HG03565 (cell line): ENCODE results near the gene ARHGAP26.

Experiments used
- ATAC-seq: cut with Tn5 transposase; IDR thresholded peaks from one replicate; pipeline ENCODE4 v1.9.1; 2021; ENCODE audit warnings: mild to moderate bottlenecking, moderate library complexity; ENCODE audit not compliant: unreplicated experiment

Gene ARHGAP26

DNA sequence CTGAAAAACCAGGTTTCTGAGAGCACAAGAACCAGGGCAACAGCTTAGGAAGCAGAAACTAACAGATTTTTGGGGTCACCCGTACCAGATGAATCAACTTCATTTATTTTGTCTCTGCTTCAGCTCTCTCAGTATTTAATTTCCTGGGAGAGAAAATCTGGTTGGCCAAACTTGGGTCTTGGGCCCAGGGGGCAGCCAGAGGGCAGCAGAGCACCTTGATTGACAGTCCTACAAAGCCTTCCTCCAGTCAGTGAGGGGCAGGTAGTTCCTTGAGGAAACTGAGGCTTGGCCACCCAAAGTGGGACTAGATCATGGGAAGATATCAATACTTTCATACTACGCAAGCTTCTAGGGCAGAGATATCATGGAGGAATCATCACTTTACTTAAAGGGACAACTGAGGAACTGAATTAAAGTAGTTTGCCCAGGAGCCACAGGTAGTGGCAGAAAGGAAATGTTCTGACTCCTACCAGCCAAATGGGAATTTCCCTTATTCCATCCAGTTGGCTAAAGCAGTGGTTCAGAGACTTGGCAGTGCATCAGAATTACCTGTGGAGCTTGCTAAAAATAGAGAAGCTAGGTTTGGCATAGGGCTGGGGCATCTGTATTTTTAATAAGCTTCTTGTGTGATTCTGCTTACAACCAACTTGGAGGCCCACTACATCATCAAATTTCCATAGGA lies 21.5 kb upstream of the ARHGAP26 start:
- no peak for ATAC-seq

- ATAC-seq: no peak
These were observed 20.9 kb upstream of the ARHGAP26 start for GRCh38 chr5:142749321-142749720.

DNA sequence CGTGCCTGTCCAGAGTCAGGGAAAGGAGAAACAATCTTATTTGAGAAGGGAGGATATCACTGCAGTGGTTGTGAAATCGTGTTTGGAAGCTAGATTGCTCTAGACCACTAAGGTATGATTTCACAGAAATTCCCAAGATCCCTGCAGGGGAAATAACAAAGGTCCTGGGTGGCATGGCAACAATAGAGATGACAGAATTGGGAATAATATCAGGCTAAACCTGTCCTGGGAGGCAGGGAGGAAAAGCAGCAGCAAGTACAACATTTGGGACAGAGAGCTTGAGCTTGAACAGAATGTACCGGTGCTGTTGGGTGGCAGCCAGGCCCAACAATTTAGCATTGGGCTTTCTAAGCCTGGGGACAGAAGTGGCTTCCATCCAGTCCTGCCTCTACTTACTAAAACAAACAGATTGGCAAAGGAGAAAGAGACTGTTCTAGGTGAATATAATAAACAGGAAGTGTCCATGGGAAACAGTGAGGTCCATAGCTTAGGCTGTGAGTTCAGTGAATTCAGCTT lies 17.0 kb upstream of the ARHGAP26 start:
- no peak for ATAC-seq

GRCh38 chr5:142754031-142754430 lies 16.1 kb upstream of the ARHGAP26 start:
- no peak for ATAC-seq

GRCh38 chr5:142756576-142756975 lies 13.6 kb upstream of the ARHGAP26 start:
- no peak for ATAC-seq

GRCh38 chr5:142757564-142757963 lies 12.6 kb upstream of the ARHGAP26 start:
- ATAC-seq: no peak

GRCh38 chr5:142758062-142758795 lies 11.9 kb upstream of the ARHGAP26 start:
- ATAC-seq: no peak

DNA sequence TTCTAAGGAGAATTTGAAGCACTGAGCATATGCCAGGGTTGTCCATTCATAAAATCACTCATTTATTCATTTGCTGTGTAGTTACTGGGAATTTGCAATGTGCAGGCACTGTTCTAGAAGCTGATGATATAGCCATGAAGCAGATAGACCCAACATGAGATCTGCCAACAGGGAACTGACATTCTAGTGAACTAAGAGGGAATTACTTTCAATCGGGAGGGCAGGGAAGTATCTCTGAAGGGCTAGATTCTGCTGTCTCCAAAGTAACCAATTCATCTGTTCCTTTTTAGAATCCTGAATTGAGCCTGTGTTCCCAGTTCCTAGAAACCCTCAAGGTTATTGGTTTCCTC lies 11.4 kb upstream of the ARHGAP26 start:
- ATAC-seq: no peak

GRCh38 chr5:142763701-142764100 lies 6.5 kb upstream of the ARHGAP26 start:
- no peak for ATAC-seq

- no peak for ATAC-seq
These were observed 3.0 kb upstream of the ARHGAP26 start for GRCh38 chr5:142767178-142767577.

DNA sequence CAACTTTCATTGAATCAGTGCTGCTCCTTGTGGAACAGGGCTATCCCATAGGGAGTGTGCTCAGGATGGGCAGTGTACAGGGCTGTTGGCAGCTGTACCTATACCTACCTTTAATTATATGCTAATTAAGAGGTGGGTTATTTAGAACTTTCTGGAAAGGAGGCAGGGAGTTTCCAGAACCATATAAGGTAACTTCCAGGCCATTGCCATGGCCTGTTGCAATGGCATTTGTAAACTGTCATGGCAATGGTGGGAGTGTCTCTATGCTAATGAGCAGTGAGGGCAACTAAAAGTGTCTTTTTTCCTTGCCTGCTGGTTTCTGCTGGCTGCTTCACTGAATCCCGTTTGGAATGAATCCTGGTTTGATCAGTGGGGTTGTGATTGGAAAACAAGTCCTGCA lies 2.3 kb upstream of the ARHGAP26 start:
- no peak for ATAC-seq

DNA sequence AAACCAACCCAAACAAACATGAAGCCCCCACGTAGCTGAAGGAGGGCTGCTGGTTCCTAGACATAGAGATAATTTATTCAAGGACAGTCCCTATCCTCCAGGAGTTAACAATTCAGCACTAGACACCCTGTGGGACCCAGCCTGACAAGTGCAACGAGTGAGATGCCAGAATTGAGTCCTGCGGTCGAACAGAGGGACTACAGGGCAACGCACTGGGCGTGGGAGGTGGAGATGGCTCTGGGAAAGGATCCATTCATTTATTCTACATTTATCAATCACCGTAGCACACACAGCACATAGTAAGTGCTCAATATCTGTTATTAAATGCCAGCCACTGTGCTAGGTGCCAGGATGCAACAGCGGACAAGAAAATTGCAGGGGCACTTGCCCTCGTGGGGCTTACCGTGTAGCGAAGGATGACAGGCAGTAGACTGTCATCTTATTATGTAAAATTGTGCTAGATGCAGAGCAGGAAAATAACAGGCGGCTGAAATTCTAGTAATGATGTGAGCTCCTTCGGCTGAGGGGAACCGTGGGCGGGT lies 855 bp upstream of the ARHGAP26 start:
- ATAC-seq: no peak

DNA sequence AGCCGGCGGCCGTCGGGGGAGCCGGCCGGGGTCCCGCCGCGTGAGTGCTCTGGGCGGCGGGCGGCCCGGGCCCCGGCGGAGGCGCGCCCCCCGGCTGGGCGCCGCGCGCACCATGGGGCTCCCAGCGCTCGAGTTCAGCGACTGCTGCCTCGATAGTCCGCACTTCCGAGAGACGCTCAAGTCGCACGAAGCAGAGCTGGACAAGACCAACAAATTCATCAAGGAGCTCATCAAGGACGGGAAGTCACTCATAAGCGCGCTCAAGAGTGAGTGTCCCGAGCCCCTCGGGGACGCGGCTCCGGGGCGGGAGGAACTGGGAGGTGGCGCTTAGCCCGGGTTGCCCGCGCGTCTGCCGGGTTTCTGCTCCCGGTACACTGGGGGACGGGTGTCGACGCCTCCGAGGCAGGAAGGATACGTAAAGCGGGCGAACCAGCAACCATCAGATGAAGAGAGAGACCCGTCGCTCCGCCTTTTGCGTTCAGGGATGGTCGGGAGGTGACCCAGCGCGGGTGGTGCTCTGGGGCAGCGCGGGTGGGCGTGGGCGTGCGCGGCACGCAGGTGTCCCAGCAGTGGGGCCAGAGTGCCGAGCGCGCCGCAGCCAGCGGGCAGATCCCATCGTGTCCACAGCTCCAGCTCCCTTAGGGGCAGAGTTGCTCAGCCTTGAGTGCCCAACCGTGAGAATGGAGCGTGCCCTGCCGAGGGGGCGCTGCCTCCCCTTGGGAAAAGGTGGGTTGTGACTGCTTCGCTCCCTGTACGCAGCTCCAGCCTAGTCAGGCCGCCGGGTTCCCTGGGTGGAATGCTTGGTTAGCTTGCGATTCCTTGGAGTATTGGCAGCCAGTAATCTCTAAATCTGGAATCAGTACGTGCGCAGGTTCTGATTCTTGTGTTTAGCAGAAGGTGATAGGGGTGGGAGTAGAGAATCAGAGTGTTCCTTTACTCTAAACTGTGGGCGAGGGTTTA lies 753 bp downstream of the ARHGAP26 start:
- peak; percentile 8 for ATAC-seq

DNA sequence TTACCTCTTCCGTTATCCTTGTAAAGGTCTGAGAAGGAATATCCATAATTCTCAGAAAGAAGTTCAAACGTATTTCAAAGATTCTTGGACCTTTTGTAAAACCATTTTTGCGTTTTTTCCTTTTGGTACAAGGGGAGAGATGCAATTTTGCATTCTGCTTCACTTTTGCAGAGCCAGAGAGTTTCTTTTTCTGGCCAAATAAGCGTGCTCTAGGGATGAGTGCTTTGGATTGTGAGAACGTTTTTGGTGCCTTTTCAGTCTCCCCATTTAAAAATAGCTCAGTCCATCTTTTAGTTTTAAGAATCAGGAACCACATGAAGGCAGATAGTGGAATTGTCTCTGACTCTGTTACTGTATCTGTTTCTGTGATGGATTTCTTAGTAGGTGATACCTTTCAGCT lies 1.5 kb downstream of the ARHGAP26 start:
- ATAC-seq: no peak

- ATAC-seq: no peak
These were observed 2.5 kb downstream of the ARHGAP26 start for GRCh38 chr5:142772446-142773293.

DNA sequence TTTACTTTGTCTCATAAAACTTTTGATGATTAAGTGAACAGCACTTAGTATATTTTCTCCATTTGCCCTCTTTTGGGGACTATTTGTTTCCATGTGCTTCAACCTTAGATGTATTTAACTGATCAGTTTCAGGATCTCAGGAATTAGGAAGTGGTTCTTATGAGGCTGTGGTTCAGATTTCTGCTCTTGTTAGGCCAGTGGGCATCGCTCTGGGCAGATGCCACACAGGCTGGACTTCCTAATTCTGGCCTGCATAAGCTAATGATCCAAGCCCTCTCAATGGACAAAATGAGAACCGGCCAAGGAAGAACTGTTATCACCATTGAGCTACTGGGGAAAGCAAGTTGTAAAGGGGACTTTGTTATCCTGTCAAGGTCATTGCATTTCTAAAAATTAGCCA lies 6.9 kb downstream of the ARHGAP26 start:
- no peak for ATAC-seq

DNA sequence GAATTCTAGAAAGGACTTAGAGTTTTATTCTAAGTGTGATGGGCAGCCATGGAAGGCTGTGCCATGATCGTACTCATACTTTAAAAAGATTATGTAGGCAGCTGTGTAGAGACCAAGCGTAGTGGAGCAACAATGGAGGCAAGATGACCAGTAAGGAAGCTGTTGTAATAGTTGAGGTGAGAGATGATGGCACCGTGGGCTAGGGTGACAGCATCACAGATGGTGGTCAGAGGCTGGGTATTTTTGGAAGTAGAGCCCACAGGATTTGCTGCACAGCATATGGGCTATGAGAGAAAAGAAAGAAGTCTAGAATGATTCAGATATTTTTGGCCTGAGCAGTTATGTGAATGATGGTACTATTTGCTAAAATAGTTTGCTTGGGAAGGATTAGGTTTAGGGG lies 7.7 kb downstream of the ARHGAP26 start:
- no peak for ATAC-seq

DNA sequence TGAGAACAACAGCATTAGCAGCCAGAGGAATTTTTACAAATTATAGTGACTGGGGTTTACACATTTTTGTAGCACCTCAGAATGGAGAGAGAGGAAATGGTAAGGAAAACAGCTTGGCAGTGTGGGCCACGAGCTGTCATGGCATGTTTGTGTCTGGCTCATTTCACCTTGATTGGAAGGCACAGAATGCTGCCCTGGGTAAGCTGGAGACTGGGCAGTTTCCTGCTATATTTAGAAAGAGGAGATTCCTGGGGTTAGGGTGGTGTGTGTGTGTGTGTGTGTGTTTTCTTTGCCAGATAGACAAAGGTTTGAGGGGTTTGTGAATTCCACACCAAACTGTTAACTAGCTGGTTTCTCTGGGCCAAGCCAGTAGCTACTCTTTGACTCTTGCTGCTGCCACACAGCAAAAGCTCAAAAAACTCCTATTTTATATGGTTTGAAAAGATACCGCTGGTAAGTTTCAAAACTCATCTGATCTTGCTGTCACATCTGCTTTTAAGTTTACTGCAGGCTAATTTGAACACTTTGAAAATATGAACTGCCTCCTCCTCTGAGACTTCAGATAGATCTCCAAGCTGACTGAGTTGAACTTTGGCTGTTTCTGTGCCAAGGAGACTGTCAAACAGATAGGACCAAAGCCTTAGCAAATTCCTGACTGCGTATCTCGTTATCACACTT lies 9.1 kb downstream of the ARHGAP26 start:
- ATAC-seq: no peak

DNA sequence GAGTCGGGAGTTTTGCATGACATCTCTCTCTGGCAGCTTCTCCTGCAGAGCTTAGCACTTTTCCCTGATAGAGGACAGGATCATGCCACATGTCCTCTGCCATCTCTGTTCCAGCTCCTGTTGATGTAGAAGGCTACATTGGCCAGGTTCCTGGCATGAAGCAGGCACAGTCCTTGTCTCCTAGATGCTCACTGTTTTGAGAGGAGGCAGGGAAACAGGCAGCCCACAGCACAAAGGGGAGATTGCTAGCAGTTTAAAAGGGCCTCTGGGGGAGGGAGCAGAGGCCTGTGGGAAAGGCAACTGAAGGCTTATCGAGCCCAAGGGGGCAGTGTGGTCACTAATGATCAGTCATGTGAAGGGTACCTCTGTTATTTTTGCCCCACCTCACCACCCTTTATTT lies 10.7 kb downstream of the ARHGAP26 start:
- no peak for ATAC-seq
